Measurements from ENCODE around the gene COX6A2. TPM values are rescaled to one million over a fixed set of nuclear protein-coding genes. Genes with fewer than 3 reads are reported as not detected.

Gene COX6A2
- total RNA-seq, 1 experiment from 2014 or later = not detected

DNA sequence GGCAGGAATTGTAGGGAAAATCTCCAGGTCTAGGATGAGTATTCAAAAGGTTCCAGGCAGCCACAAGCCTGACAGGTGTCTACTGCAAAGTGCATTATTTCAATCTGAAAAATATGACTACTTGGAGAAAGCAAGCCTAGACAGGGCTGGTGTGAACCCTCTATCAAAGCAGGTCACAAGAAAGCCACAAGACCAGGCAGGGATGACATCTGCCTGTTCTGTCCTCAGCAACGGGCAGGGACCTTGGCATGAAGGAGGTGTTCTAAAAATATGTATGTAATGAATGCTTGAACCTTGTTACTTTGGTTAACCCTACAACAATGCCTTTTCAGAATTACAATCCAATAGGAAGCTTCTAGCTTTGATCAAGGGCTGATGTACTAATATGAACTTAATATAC is 1.2 kb upstream of the COX6A2 start:
- no peak overlapping the region for H2AFZ ChIP-seq (ENCODE audit: low read length)
- no peak overlapping the region for H2BK5ac ChIP-seq (ENCODE audit: insufficient read length, low read length)
- no peak overlapping the region for H2BK15ac ChIP-seq (ENCODE audit: low read depth, low read length)
- H3K14ac ChIP-seq (ENCODE audit: insufficient read depth, low read length) = no peak overlapping the region
- no CpG with 5 or more reads among the region's 1 CpG for WGBS (ENCODE audit: extremely low coverage, insufficient read length, low lambda C conversion rate)
- no peaks in the 10 kb centered on the region; a peak in 1 of 5 replicates for H3K9me3 Mint-ChIP-seq
- no peak overlapping the region for H3K18ac ChIP-seq (ENCODE audit: insufficient read length, low read depth, low read length)
- H3K9ac ChIP-seq (ENCODE audit: extremely low read depth, insufficient read length, low read length) = no peak overlapping the region
- H2BK20ac ChIP-seq (ENCODE audit: low read depth, low read length, poor library complexity, severe bottlenecking) = no peak overlapping the region
- H4K91ac ChIP-seq (ENCODE audit: insufficient read length, low read depth, low read length) = no peak overlapping the region
- no peak overlapping the region for H2AK5ac ChIP-seq (ENCODE audit: insufficient read length, low read length)
- DNase-seq = no peak
- H3K79me2 ChIP-seq (ENCODE audit: insufficient read depth, low read length) = no peaks in the 10 kb centered on the region
- no peak overlapping the region for H3T11ph ChIP-seq (ENCODE audit: low read length)
- H4K8ac ChIP-seq (replicated peaks; ENCODE audit: insufficient read length, low read depth, low read length) = no peak overlapping the region
- no peaks in the 10 kb centered on the region for H4K20me1 ChIP-seq (ENCODE audit: control insufficient read depth, insufficient read depth, insufficient read length)
- H3K9me3 ChIP-seq (ENCODE audit: control insufficient read depth, low read depth, low read length) = no peaks in the 10 kb centered on the region
- H3K36me3 Mint-ChIP-seq (ENCODE audit: insufficient read depth in 1 of 3, low read depth in 3 of 3) = no peaks in the 10 kb centered on the region
- no peak overlapping the region for H3K4ac ChIP-seq (ENCODE audit: low read depth, low read length)
- no peak overlapping the region for H3K4me3 Mint-ChIP-seq
- peaks cover 8% of the 10 kb centered on the region; the same call in 1 of the 2 replicates for H3K27me3 ChIP-seq (ENCODE audit: insufficient read depth, low read length)
- no peak overlapping the region for H3K27ac ChIP-seq (ENCODE audit: insufficient read length, low read depth, low read length)
- no peak overlapping the region for H4K5ac ChIP-seq (ENCODE audit: insufficient read length, low read depth, low read length)
- H3K27ac Mint-ChIP-seq = no peak overlapping the region; a peak in 1 of 7 replicates
- H3K27me3 Mint-ChIP-seq (ENCODE audit: low read depth) = peaks cover 4% of the 10 kb centered on the region
- TF ChIP-seq CTCF (conservative IDR thresholded peaks at IDR 0.05) = no peak
- no peak overlapping the region for H3K4me2 ChIP-seq (ENCODE audit: insufficient read depth, insufficient read length, low read length)
- H3K23ac ChIP-seq (ENCODE audit: insufficient read length, low read depth, low read length) = no peak overlapping the region
- H2BK120ac ChIP-seq (ENCODE audit: low read depth, low read length, poor library complexity, severe bottlenecking) = no peak overlapping the region
- no peak overlapping the region for H2BK12ac ChIP-seq (ENCODE audit: insufficient read length, low read depth, low read length)
- no peaks in the 10 kb centered on the region for H3K4me1 ChIP-seq (ENCODE audit: insufficient read depth, low read length)
- no peak overlapping the region for H3K56ac ChIP-seq (ENCODE audit: insufficient read length, low read depth, low read length)
- H3K79me1 ChIP-seq (ENCODE audit: insufficient read depth, low read depth, low read length, poor library complexity, severe bottlenecking) = no peaks in the 10 kb centered on the region
- H3K23me2 ChIP-seq (ENCODE audit: insufficient read length, low read depth, low read length, poor library complexity, severe bottlenecking) = no peaks in the 10 kb centered on the region
- H3K4me1 Mint-ChIP-seq = peaks cover 5 to 9% of the 10 kb centered on the region in 2 experiments; a peak in 3 of 4 replicates

Measured in H9 (cell line).